ENCODE results near the gene AMMECR1. TPM values are rescaled to one million over a fixed set of nuclear protein-coding genes. Genes with fewer than 3 reads are reported as not detected.

AMMECR1 gene
- 1 to 10 TPM; 1.7 to 2.5 TPM for total RNA-seq

DNA sequence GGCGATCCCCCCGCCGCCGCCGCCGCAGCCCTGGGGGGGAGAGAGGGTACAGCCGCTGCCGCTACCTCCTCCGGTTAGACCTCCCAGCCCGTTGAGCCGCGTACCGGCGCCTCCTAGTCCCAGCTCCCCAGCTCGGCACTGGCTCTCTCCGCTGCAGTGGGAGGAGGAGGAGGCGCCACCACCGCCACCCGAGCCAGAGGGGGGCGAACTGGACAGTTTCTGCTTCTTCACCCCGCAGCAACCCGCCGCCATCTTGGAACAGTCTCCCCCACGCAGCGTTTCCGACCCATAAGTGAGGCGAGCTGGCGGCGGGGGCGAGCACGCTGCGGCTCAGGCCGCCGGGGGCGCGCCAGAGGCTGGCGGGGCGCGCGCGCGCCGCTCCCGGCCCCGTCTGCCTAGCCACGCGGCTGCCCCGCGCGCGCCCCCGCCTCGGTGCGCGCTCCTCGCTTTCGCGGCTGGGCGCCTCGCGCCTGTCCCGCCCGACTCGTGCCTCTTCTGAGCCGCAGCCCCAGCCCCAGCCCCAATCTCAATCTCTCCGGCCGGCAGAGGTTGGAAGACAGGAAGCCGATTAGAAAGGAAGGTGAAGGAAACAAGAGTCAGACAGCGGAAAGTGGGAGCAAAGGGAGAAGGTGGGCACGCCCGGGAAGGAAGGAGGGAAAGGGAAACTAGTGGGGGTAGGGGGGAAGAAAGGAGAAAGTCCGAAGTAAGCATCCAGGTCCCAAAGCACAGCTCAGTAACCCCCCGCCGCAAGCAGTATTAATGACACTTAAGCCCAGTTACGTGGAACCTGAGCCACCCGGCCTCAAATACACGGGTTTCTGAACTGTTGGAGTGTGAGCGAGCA is at the start of gene AMMECR1:
TSS of gene AMMECR1 (minus strand) at position 266 of the 844 bp plus-strand sequence. CDS start at position 252, 14 bp downstream.
- peak in 1 of 2 donors; percentile 22 for TF ChIP-seq CTCF (IDR thresholded peaks at IDR 0.05)

DNA sequence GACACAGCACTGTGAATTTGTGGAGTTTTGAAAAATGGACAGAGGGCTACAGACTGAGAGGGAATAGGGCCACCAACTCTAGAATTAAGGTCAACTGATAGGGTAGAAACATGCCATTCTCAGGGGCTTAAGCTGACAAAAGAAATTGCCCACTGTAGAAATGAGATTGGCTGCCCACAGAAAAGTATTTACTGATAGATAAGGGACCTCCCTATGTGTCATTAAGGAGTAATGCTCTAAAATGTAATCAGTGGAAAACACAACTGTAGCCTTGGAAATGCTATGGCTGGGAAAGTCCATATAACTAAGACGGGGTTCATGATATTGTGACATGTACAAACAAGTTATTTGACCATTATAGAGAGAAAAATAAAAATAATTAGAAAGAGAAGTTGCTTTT is 45.4 kb upstream of the AMMECR1 start:
- no peaks in the 10 kb centered on the region for H3K27me3 ChIP-seq
- no peak for DNase-seq (ENCODE audit: low spot score)
- no peaks in the 10 kb centered on the region for H3K36me3 ChIP-seq
- H3K27ac ChIP-seq: no peak overlapping the region
- no peak for TF ChIP-seq CTCF (IDR thresholded peaks at IDR 0.05)
- H3K9me3 ChIP-seq: no peaks in the 10 kb centered on the region
- H3K4me3 ChIP-seq: no peak overlapping the region
- no peaks in the 10 kb centered on the region for H3K4me1 ChIP-seq

More for the DNA sequence above, at the start of gene AMMECR1:
- Histone ChIP-seq H3K36me3 (no peaks in the 10 kb centered on the region), H3K4me1 (no peaks in the 10 kb centered on the region), H3K27ac (peak within 1 kb of the TSS; percentile 78 to 82), H3K4me3 (peak within 1 kb of the TSS; percentile 67 to 74), H3K9me3 (no peaks in the 10 kb centered on the region), H3K27me3 (no peaks in the 10 kb centered on the region)
- peak; percentile 69 for DNase-seq (ENCODE audit: low spot score)

GRCh38 chrX:110359273-110359672 is 41.4 kb upstream of the AMMECR1 start:
- no peaks in the 10 kb centered on the region for H3K36me3 ChIP-seq
- no peak overlapping the region for H3K4me3 ChIP-seq
- no peak for DNase-seq (ENCODE audit: low spot score)
- H3K27ac ChIP-seq: no peak overlapping the region
- H3K27me3 ChIP-seq: no peaks in the 10 kb centered on the region
- H3K9me3 ChIP-seq: peaks cover 0 to 7% of the 10 kb centered on the region in 2 donors
- TF ChIP-seq CTCF (IDR thresholded peaks at IDR 0.05): no peak
- no peaks in the 10 kb centered on the region for H3K4me1 ChIP-seq

DNA sequence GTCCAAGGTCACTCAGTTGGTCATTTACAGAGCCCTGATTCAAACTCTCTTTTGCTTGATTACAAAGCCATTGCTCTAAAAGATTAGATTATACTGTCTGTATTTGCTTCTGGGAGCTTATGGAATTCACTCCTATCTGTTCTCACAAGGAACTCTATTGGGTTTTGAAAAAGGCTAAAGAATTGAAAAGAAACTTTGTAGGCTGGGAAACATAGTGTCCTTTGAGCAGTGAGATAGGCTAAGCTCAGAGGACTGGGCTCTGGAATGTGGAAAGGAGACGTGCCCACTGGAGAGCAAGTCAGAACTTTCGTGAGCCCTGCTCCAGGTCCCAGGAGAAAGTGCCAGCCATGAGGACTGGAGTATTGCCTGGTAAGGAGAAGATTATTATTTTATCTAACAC is 40.7 kb upstream of the AMMECR1 start, which contains the start of gene RTL9:
TSS of gene RTL9 (plus strand) at position 301 of the 400 bp plus-strand sequence. CDS start 91,770 bp downstream, outside the sequence.
- Histone ChIP-seq H3K27me3 (no peaks in the 10 kb centered on the region), H3K4me3 (no peak within 1 kb of the TSS), H3K4me1 (no peaks in the 10 kb centered on the region), H3K27ac (no peak within 1 kb of the TSS), H3K36me3 (no peaks in the 10 kb centered on the region), H3K9me3 (peaks cover 0 to 7% of the 10 kb centered on the region in 2 donors)
- DNase-seq (ENCODE audit: low spot score): no peak
- no peak for TF ChIP-seq CTCF (IDR thresholded peaks at IDR 0.05)

- no peak for DNase-seq (ENCODE audit: low spot score)
- Histone ChIP-seq H3K9me3 (no peaks in the 10 kb centered on the region), H3K4me3 (no peak overlapping the region), H3K27ac (no peak overlapping the region), H3K4me1 (no peaks in the 10 kb centered on the region), H3K27me3 (no peaks in the 10 kb centered on the region), H3K36me3 (no peaks in the 10 kb centered on the region)
- TF ChIP-seq CTCF (IDR thresholded peaks at IDR 0.05): peak in 1 of 2 donors; percentile 20
These were observed 28.8 kb upstream of the AMMECR1 start for GRCh38 chrX:110346681-110347080.
